Measurements from ENCODE around the gene BRCA1. TPM values are rescaled to one million over a fixed set of nuclear protein-coding genes. Genes with fewer than 3 reads are reported as not detected.
"Not testable (repeated sequence)": the region's sequence is repeated elsewhere in the genome, so short reads cannot be mapped to it uniquely, and the experiment has no call there.

BRCA1 gene
- total RNA-seq, 1 donor from 2014 or later, result 6.4 TPM

DNA sequence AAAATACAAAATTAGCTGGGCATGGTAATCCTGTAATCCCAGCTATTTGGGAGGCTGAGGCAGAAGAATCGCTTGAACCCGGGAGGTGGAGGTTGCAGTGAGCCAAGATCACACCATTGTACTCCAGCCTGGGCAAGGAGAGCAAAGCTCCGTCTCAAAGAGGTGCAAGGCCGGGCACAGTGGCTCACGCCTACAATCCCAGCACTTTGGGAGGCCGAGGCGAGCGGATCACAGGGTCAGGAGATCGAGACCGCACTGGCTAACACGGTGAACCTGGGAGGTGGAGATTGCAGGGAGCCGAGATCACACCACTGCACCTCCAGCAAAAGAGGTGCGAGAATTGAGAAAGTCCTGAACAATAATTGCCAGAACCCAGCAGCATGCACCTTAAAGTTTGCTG lies 124.3 kb downstream of the BRCA1 start:
- DNase-seq, result not testable (repeated sequence)

- DNase-seq, result no peak
These were observed 126.1 kb downstream of the BRCA1 start for GRCh38 chr17:42999003-42999525.

DNA sequence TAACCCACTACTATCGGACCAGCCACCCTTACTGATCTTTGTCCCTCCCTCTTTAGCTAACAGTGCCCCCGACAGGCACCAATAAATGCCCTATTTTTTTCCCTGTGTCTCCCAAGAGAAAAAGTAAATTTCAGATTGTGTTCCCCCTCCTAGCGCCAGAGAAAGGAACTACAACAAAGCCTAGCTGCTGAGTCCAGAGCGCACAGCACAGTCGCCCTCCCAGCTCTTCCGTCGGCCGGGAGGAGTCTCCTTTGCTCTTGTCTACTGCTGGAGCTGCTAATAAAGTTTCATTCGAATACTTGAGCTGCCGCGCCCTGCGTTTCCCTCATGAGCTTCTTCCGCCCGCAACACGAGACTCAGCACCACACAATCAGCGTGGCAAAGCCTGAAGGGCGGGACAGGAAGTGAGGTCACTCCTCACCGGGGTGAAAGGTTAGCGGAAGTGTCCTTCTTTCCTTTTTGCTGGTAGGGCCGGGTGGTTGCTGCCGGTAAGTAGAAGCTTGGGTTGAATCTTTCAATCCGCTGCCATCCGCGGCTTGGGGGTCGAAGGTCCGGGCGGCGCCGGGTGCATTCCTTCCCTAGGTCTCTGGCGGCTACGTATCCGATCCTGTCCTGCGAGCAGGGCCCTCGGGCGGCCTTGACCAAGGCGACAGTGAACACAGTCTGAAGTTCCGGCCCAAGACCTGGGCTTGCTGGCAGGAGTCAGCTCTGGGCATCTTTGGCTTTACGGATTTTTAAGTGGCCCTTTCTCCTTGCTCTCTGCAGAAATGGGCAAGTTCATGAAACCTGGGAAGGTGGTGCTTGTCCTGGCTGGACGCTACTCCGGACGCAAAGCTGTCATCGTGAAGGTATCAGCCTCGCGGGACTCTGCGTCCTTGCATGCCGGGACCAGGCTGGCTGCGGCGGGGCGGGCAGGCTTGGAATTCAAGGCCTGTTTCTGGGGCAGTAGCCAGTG lies 126.9 kb downstream of the BRCA1 start, which contains the start of gene RPL27:
Gene RPL27, plus strand, starts transcription at position 436 of the 955 bp plus-strand sequence. Its CDS starts 332 bp downstream, at position 768.
- peak; percentile 97 for DNase-seq

DNA sequence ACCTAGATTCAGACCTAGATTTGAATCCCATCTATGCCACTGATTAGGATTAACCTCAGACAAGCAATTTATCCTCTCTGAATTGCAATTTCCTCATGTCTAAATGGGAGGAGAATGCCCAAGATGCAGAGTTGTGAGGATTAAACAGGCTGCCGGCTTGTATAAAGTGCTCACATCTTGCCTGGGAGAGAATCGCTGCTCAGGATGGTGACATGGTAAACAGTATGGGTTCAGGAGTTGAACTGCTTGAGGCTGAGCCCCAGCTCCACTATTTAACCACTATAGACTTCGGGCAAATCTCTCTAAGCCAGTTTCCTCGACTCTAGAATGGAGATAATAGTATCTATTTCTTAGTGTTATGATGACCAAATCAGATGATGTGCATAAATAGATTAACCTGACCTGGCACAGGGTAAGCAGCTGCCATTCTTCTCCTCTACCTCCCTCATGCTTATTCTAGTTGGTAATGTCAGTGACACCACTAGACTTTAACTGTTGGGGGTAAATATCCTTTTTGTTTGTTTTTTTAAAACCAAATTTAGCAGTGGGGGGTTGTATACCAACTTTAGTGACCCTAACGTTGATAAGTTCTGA lies 127.7 kb downstream of the BRCA1 start:
- DNase-seq, result no peak

Small RNA genes within 50 kb of the gene (small RNA-seq; reads per million reads assigned to genes)
- gene AC060780.2 (not detected), gene AC060780.3 (not detected), gene AC135721.1 (not detected)

Other genes starting within 250 kb of the BRCA1 start
- gene G6PC1, start 224.6 kb downstream of the BRCA1 start, total RNA-seq, result not detected
- gene AARSD1, start 160.9 kb downstream of the BRCA1 start, total RNA-seq, result 26.8 TPM
- 1.2 TPM for gene PTGES3L, start 145.3 kb downstream of the BRCA1 start, total RNA-seq
- gene RUNDC1, start 144.8 kb downstream of the BRCA1 start, total RNA-seq, result 13.3 TPM
- 891 TPM for gene RPL27, start 126.9 kb downstream of the BRCA1 start, total RNA-seq
- gene IFI35, start 118.6 kb downstream of the BRCA1 start, total RNA-seq, result 2.5 TPM
- gene VAT1, start 103.0 kb downstream of the BRCA1 start, total RNA-seq, result 58.3 TPM
- 3.6 TPM for gene RND2, start 100.1 kb downstream of the BRCA1 start, total RNA-seq
- gene NBR1, start 45.9 kb upstream of the BRCA1 start, total RNA-seq, result 64.3 TPM
- gene TMEM106A, start 86.5 kb upstream of the BRCA1 start, total RNA-seq, result 0.62 TPM
- gene CCDC200, start 103.3 kb upstream of the BRCA1 start, total RNA-seq, result not detected
- not detected for gene RNU2-1, start 108.6 kb upstream of the BRCA1 start, total RNA-seq